ENCODE data around the gene RHO.
"Not testable (repeated sequence)": the region's sequence is repeated elsewhere in the genome, so short reads cannot be mapped to it uniquely, and the experiment has no call there.

- not testable (repeated sequence) for TF ChIP-seq CTCF (IDR thresholded peaks at IDR 0.05; ENCODE audit: low read length); EZH2 (IDR thresholded peaks at IDR 0.05; ENCODE audit: borderline replicate concordance, low read length)
Measured at GRCh38 chr3:129515108-129515820, 13.2 kb upstream of the RHO start.
